GM12878 (cell line): ENCODE results near the gene PCIF1. TPM values are rescaled to one million over a fixed set of nuclear protein-coding genes. Genes with fewer than 3 reads are reported as not detected.

Experiments used
- ATF3 ChIP-seq: IDR thresholded peaks from 2 replicates; pipeline ENCODE4 v1.6.1; 2011; ENCODE audit warnings: low read depth, mild to moderate bottlenecking, low read length, moderate library complexity, borderline replicate concordance; ENCODE audit errors: extremely low read depth
- CHD1 ChIP-seq: IDR thresholded peaks from 2 replicates; pipeline ENCODE4 v1.6.1; 2012; ENCODE audit warnings: low read depth, low read length, improper control_type of control experiment
- CHD2 ChIP-seq: IDR thresholded peaks from 2 replicates; pipeline ENCODE4 v1.6.1; 2011; ENCODE audit warnings: low read depth, low read length, improper control_type of control experiment, borderline replicate concordance
- CREM ChIP-seq: IDR thresholded peaks from 2 replicates; pipeline ENCODE4 v1.6.1; 2014; ENCODE audit warnings: antibody characterized with exemption, low read depth
- ESRRA ChIP-seq: IDR thresholded peaks from 2 replicates; pipeline ENCODE4 v1.6.1; 2012; ENCODE audit warnings: mild to moderate bottlenecking, low read length, improper control_type of control experiment
- FOS ChIP-seq: IDR thresholded peaks from 3 replicates; pipeline ENCODE4 v1.6.1; 2011; ENCODE audit warnings: borderline replicate concordance; ENCODE audit not compliant: insufficient read length; ENCODE audit errors: extremely low read depth
- FOXK2 ChIP-seq: fragments of 450-650 bp; IDR thresholded peaks from 2 replicates; pipeline ENCODE4 v1.6.1; 2017; ENCODE audit warnings: mild to moderate bottlenecking, moderate library complexity
- FOXM1 ChIP-seq: IDR thresholded peaks from 2 replicates; pipeline ENCODE4 v1.6.1; 2012; ENCODE audit warnings: low read depth, mild to moderate bottlenecking, inconsistent platforms, low read length, moderate library complexity
- IKZF2 ChIP-seq, 2 experiments: fragments of 450-650 bp; IDR thresholded peaks; 2 replicates each; pipeline ENCODE4 v1.6.1; 2017; ENCODE audit warnings: mild to moderate bottlenecking in 2 of 2, moderate library complexity in 2 of 2
- IRF4 ChIP-seq: IDR thresholded peaks from 2 replicates; pipeline ENCODE4 v1.6.1; 2011; ENCODE audit warnings: low read depth, low read length
- MTA2 ChIP-seq: fragments of 450-650 bp; IDR thresholded peaks from 2 replicates; pipeline ENCODE4 v1.6.1; 2016; ENCODE audit warnings: low read depth, mild to moderate bottlenecking, moderate library complexity
- NFIC ChIP-seq: IDR thresholded peaks from 2 replicates; pipeline ENCODE4 v1.6.1; 2012; ENCODE audit warnings: low read depth, mild to moderate bottlenecking, inconsistent platforms, low read length, moderate library complexity
- NR2C1 ChIP-seq: fragments of 450-650 bp; IDR thresholded peaks from 2 replicates; pipeline ENCODE4 v1.6.1; 2017; ENCODE audit warnings: antibody characterized with exemption, mild to moderate bottlenecking, moderate library complexity
- RB1 ChIP-seq: fragments of 450-650 bp; formaldehyde crosslinking; IDR thresholded peaks from 2 replicates; pipeline ENCODE4 v1.6.1; 2017; ENCODE audit warnings: mild to moderate bottlenecking, borderline replicate concordance
- RELA ChIP-seq: fragments of 450-650 bp; IDR thresholded peaks from 2 replicates; pipeline ENCODE4 v1.8.0; 2014; ENCODE audit warnings: borderline replicate concordance; ENCODE audit not compliant: partially characterized antibody
- RFX5 ChIP-seq: IDR thresholded peaks from 2 replicates; pipeline ENCODE4 v1.6.1; 2011; ENCODE audit warnings: low read depth, low read length, improper control_type of control experiment
- SMC3 ChIP-seq: IDR thresholded peaks from 2 replicates; pipeline ENCODE4 v1.6.1; 2011; ENCODE audit warnings: low read length, improper control_type of control experiment, borderline replicate concordance
- SRF ChIP-seq, 2 experiments: IDR thresholded peaks; 2 replicates each; pipeline ENCODE4 v1.6.1; 2011; ENCODE audit warnings: low read depth in 2 of 2, low read length in 2 of 2, mild to moderate bottlenecking in 1 of 2, moderate library complexity in 1 of 2
- TBL1XR1 ChIP-seq: IDR thresholded peaks from 2 replicates; pipeline ENCODE4 v1.6.1; 2012; ENCODE audit warnings: low read depth, low read length, improper control_type of control experiment
- TCF12 ChIP-seq: IDR thresholded peaks from 2 replicates; pipeline ENCODE4 v1.6.1; 2011; ENCODE audit warnings: low read depth, mild to moderate bottlenecking, low read length
- TCF7 ChIP-seq: IDR thresholded peaks from 2 replicates; pipeline ENCODE4 v1.6.1; 2014; ENCODE audit warnings: antibody characterized with exemption, borderline replicate concordance
- YY1 ChIP-seq: IDR thresholded peaks from 2 replicates; pipeline ENCODE4 v1.6.1; 2011; ENCODE audit warnings: low read depth, mild to moderate bottlenecking, low read length
- ZNF274 ChIP-seq: IDR thresholded peaks from one replicate; pipeline ENCODE4 v1.8.0; 2011; ENCODE audit not compliant: insufficient read length, insufficient read depth
- polyA plus RNA-seq, 11 experiments: library from polyadenylated mRNA; depleted of rRNA in 4 of 11; unstranded in 6 of 11; stranded (reverse) in 5 of 11; fragments of >200 nt; fragmentation: Nextera tagmentation in 4 of 11; fragmentation: Illumina TruSeq in 1 of 11; extraction: Ambion mirVana in 4 of 11; extraction: Trizol in 1 of 11; gene quantifications; 1 replicate in 1 of 11; 2 replicates in 10 of 11; pipeline versions ENCODE4 v1.2.1 to v1.2.3, GENCODE V29; 2011 to 2016; ENCODE audit warnings: inconsistent platforms in 2 of 11, missing spikeins in 2 of 11, low read depth in 1 of 11
- total RNA-seq, 4 experiments: library from RNA; depleted of rRNA in 3 of 4; stranded (reverse); fragments of >200 nt in 3 of 4; fragmentation: Illumina TruSeq in 1 of 4; extraction: Trizol in 1 of 4; gene quantifications; 2 replicates each; pipeline versions ENCODE4 v1.2.1 to v1.2.3, GENCODE V29; 2013 to 2021
- TF ChIP-seq, protein P1 (sequence below): IDR thresholded peaks from 2 replicates; pipeline ENCODE4 v1.6.1; 2012; ENCODE audit warnings: low read depth, low read length, improper control_type of control experiment
- TF ChIP-seq, protein P2 (sequence below): fragments of 450-650 bp; formaldehyde crosslinking; IDR thresholded peaks from 2 replicates; pipeline ENCODE4 v1.5.0; 2022; ENCODE audit warnings: mild to moderate bottlenecking, missing genetic modification characterization

PCIF1 gene
- total and polyA plus RNA-seq, 10 of the 15 experiments (the other 5 are each of a cell fraction or from before 2014, with no cell fraction given) = 8.4 to 32.9 (median 17.6) TPM

DNA sequence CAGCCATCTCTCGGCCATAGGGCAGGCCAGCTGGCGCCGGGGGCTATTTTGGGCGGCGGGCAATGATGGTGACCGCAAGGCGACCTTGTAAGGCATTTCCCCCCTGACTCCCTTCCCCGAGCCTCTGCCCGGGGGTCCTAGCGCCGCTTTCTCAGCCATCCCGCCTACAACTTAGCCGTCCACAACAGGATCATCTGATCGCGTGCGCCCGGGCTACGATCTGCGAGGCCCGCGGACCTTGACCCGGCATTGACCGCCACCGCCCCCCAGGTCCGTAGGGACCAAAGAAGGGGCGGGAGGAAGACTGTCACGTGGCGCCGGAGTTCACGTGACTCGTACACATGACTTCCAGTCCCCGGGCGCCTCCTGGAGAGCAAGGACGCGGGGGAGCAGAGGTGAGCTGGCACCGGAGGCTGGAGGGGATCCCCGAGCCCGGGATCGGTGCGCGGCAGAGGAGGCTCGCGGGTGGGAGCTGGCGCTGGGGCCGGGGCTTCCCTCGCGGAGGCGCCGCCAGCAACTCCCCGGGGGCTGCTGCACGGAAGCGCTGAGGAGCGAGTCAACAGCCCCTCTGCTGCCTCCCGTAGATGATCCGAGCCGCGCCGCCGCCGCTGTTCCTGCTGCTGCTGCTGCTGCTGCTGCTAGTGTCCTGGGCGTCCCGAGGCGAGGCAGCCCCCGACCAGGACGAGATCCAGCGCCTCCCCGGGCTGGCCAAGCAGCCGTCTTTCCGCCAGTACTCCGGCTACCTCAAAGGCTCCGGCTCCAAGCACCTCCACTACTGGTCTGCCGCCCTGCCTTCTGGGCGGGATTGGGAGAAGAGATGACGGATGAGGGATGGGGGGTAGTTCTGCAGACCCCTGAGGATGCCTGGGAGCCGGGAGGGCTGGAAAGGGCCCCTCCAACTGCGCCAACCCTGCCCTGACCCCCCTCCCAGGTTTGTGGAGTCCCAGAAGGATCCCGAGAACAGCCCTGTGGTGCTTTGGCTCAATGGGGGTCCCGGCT is 43.2 kb upstream of the PCIF1 start, which contains the start of the genes CTSA and NEURL2 (continued):
- TF ChIP-seq ESRRA (peak; percentile 75; the same call in 1 of the 2 replicates), TBL1XR1 (peak; percentile 78; the same call in 1 of the 2 replicates), CHD2 (peak; percentile 84), SMC3 (no peak), FOS (peak; percentile 79), RFX5 (no peak), IKZF2 (IDR thresholded peaks at IDR 0.05) (peak in 1 of 2 experiments; percentile 43; a peak in 1 of 4 replicates), TCF12 (peak; percentile 65), NR2C1 (peak; percentile 80), TCF7 (peak; percentile 62; the same call in 1 of the 2 replicates), ATF3 (peak; percentile 100), RELA (peak; percentile 93), FOXK2 (peak; percentile 81), ZNF274 (no peak), CREM (peak; percentile 61), CHD1 (0 out of 2 replicates have a peak, but pooled peaks have one; percentile 38), NFIC (peak; percentile 99), MTA2 (peak; percentile 68), RB1 (peak; percentile 93; the same call in 1 of the 2 replicates), FOXM1 (peak; percentile 31; the same call in 1 of the 2 replicates), SRF (IDR thresholded peaks at IDR 0.05; ENCODE audit: low read depth in 2 of 2, low read length in 2 of 2) (peak; percentile 89 to 93), IRF4 (no peak), YY1 (peak; percentile 92)
- TF ChIP-seq, protein P1, sequence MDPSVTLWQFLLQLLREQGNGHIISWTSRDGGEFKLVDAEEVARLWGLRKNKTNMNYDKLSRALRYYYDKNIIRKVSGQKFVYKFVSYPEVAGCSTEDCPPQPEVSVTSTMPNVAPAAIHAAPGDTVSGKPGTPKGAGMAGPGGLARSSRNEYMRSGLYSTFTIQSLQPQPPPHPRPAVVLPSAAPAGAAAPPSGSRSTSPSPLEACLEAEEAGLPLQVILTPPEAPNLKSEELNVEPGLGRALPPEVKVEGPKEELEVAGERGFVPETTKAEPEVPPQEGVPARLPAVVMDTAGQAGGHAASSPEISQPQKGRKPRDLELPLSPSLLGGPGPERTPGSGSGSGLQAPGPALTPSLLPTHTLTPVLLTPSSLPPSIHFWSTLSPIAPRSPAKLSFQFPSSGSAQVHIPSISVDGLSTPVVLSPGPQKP = peak; percentile 41; the same call in 1 of the 2 replicates
- TF ChIP-seq, protein P2, sequence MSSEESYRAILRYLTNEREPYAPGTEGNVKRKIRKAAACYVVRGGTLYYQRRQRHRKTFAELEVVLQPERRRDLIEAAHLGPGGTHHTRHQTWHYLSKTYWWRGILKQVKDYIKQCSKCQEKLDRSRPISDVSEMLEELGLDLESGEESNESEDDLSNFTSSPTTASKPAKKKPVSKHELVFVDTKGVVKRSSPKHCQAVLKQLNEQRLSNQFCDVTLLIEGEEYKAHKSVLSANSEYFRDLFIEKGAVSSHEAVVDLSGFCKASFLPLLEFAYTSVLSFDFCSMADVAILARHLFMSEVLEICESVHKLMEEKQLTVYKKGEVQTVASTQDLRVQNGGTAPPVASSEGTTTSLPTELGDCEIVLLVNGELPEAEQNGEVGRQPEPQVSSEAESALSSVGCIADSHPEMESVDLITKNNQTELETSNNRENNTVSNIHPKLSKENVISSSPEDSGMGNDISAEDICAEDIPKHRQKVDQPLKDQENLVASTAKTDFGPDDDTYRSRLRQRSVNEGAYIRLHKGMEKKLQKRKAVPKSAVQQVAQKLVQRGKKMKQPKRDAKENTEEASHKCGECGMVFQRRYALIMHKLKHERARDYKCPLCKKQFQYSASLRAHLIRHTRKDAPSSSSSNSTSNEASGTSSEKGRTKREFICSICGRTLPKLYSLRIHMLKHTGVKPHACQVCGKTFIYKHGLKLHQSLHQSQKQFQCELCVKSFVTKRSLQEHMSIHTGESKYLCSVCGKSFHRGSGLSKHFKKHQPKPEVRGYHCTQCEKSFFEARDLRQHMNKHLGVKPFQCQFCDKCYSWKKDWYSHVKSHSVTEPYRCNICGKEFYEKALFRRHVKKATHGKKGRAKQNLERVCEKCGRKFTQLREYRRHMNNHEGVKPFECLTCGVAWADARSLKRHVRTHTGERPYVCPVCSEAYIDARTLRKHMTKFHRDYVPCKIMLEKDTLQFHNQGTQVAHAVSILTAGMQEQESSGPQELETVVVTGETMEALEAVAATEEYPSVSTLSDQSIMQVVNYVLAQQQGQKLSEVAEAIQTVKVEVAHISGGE (CRISPR knock-in tag) = no peak
